ENCODE results near the gene EGFLAM. TPM values are rescaled to one million over a fixed set of nuclear protein-coding genes. Genes with fewer than 3 reads are reported as not detected.

The EGFLAM gene
- total RNA-seq, 1 experiment from 2014 or later, result 0.33 TPM

DNA sequence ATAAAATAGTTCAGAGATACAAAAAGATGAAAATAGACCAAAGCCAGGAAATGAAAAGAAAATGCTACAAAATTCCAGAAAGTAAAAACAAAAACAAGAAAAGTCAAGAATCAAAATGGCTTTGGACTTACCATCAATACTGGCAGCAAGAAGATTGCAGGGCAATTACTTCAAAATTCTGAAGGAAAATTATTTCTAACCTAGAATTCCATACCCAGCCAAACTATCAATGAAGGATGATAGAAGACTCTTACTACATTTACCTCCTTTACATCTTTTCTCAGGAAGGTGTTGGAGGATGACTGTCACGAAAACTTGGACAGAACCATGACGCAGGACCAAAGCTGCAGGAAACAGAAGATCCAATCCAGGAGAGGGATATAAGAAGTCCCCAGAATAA lies 46.8 kb downstream of the EGFLAM start:
- no peak overlapping the region for H3T11ph ChIP-seq (ENCODE audit: low read length)
- H3K18ac ChIP-seq (ENCODE audit: insufficient read length, low read depth, low read length), result no peak overlapping the region
- no peak for DNase-seq
- no peaks in the 10 kb centered on the region for H3K27me3 ChIP-seq (ENCODE audit: insufficient read depth, low read length)
- H3K79me2 ChIP-seq (ENCODE audit: insufficient read depth, low read length), result no peaks in the 10 kb centered on the region
- Mint-ChIP-seq H3K27ac (no peak overlapping the region), H3K4me3 (no peak overlapping the region), H3K9me3 (peaks cover 19 to 22% of the 10 kb centered on the region in 2 experiments), H3K27me3 (ENCODE audit: low read depth) (no peaks in the 10 kb centered on the region; the same call in 1 of the 2 replicates), H3K36me3 (ENCODE audit: insufficient read depth in 1 of 3, low read depth in 3 of 3) (peaks cover 0 to 7% (median 3%) of the 10 kb centered on the region in 3 experiments; a peak in 1 of 7 replicates), H3K4me1 (no peaks in the 10 kb centered on the region)
- no peaks in the 10 kb centered on the region for H3K4me1 ChIP-seq (ENCODE audit: insufficient read depth, low read length)
- no peak overlapping the region for H2BK12ac ChIP-seq (ENCODE audit: insufficient read length, low read depth, low read length)
- no peak overlapping the region for H3K9ac ChIP-seq (ENCODE audit: extremely low read depth, insufficient read length, low read length)
- no peaks in the 10 kb centered on the region for H4K20me1 ChIP-seq (ENCODE audit: control insufficient read depth, insufficient read depth, insufficient read length)
- H3K23me2 ChIP-seq (ENCODE audit: insufficient read length, low read depth, low read length, poor library complexity, severe bottlenecking), result no peaks in the 10 kb centered on the region
- no peak overlapping the region for H2BK120ac ChIP-seq (ENCODE audit: low read depth, low read length, poor library complexity, severe bottlenecking)
- no peak overlapping the region for H3K14ac ChIP-seq (ENCODE audit: insufficient read depth, low read length)
- no peak overlapping the region for H3K4ac ChIP-seq (ENCODE audit: low read depth, low read length)
- no peak overlapping the region for H3K4me2 ChIP-seq (ENCODE audit: insufficient read depth, insufficient read length, low read length)
- no peak overlapping the region for H2BK15ac ChIP-seq (ENCODE audit: low read depth, low read length)
- H2BK20ac ChIP-seq (ENCODE audit: low read depth, low read length, poor library complexity, severe bottlenecking), result no peak overlapping the region
- H4K5ac ChIP-seq (ENCODE audit: insufficient read length, low read depth, low read length), result no peak overlapping the region
- H3K56ac ChIP-seq (ENCODE audit: insufficient read length, low read depth, low read length), result no peak overlapping the region
- H3K27ac ChIP-seq (ENCODE audit: insufficient read length, low read depth, low read length), result no peak overlapping the region
- H3K79me1 ChIP-seq (ENCODE audit: insufficient read depth, low read depth, low read length, poor library complexity, severe bottlenecking), result no peaks in the 10 kb centered on the region
- H2AFZ ChIP-seq (ENCODE audit: low read length), result no peak overlapping the region
- no CpG with 5 or more reads among the region's 2 CpGs for WGBS (ENCODE audit: extremely low coverage, insufficient read length, low lambda C conversion rate)
- no peak overlapping the region for H4K8ac ChIP-seq (replicated peaks; ENCODE audit: insufficient read length, low read depth, low read length)
- no peak overlapping the region for H2BK5ac ChIP-seq (ENCODE audit: insufficient read length, low read length)
- no peak overlapping the region for H4K91ac ChIP-seq (ENCODE audit: insufficient read length, low read depth, low read length)
- no peak overlapping the region for H2AK5ac ChIP-seq (ENCODE audit: insufficient read length, low read length)
- TF ChIP-seq, protein P1, sequence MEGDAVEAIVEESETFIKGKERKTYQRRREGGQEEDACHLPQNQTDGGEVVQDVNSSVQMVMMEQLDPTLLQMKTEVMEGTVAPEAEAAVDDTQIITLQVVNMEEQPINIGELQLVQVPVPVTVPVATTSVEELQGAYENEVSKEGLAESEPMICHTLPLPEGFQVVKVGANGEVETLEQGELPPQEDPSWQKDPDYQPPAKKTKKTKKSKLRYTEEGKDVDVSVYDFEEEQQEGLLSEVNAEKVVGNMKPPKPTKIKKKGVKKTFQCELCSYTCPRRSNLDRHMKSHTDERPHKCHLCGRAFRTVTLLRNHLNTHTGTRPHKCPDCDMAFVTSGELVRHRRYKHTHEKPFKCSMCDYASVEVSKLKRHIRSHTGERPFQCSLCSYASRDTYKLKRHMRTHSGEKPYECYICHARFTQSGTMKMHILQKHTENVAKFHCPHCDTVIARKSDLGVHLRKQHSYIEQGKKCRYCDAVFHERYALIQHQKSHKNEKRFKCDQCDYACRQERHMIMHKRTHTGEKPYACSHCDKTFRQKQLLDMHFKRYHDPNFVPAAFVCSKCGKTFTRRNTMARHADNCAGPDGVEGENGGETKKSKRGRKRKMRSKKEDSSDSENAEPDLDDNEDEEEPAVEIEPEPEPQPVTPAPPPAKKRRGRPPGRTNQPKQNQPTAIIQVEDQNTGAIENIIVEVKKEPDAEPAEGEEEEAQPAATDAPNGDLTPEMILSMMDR (conservative IDR thresholded peaks at IDR 0.05), result no peak
- no peaks in the 10 kb centered on the region for H3K9me3 ChIP-seq (ENCODE audit: control insufficient read depth, low read depth, low read length)
- H3K23ac ChIP-seq (ENCODE audit: insufficient read length, low read depth, low read length), result no peak overlapping the region
